Stimulated activated CD8-positive, alpha-beta memory T cell treated with anti-CD3 and anti-CD28 coated beads, Interleukin-7, amount 100 ng/mL, for 4 hours (primary cell): ENCODE measurements around the gene RNMT.
"Not testable (repeated sequence)": the region's sequence is repeated elsewhere in the genome, so short reads cannot be mapped to it uniquely, and the experiment has no call there.

Experiments used
- DNase-seq, 2 donors: peaks; one replicate each; pipeline ENCODE4 v3.0.0-alpha.2; 2020; ENCODE audit warnings: low read depth in 2 of 2

RNMT gene

DNA sequence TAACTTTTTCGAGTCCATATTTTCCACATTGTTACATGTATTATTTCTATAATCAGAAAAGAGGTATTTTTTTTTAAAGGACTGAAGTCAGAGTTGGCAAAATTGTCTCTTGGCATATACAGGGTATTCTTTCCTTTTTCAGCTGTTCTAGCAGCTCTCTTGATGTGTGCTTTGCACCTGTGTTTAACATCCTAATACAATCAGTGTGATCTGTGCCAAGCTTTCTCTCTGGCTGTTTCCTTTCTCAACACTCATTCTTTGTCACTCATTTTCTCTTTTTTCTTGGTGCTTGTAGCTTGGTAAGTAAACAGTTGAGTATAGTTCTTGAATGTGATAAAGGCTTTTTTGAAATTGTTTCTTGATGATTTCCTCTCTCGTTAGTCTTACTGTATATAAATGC, 9.2 kb downstream of the RNMT start:
- DNase-seq: no peak

DNA sequence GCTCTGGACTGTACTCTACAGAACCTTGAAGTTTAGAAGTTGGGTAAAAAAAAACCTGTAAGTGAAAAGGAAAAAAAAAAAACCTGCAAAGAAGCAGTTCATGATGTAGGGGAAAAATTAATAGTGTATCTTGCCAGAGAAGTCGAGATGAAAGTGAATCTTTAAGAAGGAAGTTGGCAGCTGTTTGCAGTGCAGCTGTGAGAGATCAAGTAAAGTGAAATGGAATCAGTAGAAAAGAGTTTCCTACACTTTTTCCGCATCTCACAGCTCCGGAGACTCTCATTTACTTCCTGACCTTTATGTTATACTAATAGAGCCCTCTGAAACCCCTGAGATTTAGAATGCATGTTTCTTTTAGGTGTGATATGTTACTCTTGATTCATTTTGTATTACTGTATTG, 19.2 kb downstream of the RNMT start:
- DNase-seq: no peak

- DNase-seq: no peak
Observed at GRCh38 chr18:13746633-13747032, 20.2 kb downstream of the RNMT start.

DNA sequence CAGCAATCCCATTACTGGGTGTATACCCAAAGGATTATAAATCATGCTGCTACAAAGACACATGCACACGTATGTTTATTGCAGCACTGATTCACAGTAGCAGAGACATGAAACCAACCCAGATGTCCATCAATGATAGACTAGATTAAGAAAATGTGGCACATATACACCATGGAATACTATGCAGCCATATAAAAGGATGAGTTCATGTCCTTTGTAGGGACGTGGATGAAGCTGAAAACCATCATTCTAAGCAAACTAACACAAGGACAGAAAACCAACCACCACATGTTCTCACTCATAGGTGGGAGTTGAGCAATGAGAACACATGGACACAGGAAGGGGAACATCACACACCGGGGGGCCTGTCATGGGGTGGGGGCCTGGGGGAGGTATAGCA, 25.1 kb downstream of the RNMT start:
- not testable (repeated sequence) for DNase-seq

GRCh38 chr18:13756261-13756660, 29.8 kb downstream of the RNMT start:
- no peak for DNase-seq

DNA sequence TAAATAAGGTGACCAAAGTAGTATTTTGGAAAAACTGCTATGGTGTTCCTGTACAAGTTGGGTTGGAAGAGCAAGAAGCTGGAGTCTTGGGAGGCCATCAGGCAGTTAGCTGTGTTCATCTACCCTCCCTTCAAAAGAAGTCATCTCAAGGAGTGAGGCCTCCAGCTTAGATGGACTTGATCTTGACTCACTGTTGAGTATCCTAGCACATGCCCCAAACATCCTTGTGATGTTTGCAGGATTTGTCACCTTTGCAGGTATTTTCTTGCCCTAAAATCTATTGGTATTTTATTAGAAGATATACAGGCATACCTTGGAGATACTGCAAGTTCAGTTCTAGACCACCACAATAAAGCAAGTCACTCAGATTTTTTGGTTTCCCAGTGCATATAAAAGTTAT, 30.2 kb downstream of the RNMT start:
- no peak for DNase-seq

DNA sequence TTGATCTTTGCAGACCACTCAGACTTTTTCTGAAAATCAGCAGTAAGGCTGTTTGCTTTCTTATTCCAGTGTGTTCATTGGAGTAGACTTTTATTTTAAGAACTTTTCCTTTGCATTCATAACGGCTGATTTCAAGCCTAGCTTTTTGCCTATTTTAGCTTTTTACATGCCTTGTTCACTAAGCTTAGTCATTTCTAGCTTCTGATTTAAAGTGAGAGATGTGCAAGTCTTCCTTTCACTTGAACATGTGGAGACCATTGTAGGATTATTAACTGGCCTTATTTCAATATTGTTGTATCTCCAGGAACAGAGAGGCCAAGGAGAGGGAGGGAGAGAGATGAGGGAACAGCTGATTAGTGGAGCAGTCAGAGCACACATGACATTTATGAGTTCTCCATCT, 32.1 kb downstream of the RNMT start:
- DNase-seq: no peak

DNA sequence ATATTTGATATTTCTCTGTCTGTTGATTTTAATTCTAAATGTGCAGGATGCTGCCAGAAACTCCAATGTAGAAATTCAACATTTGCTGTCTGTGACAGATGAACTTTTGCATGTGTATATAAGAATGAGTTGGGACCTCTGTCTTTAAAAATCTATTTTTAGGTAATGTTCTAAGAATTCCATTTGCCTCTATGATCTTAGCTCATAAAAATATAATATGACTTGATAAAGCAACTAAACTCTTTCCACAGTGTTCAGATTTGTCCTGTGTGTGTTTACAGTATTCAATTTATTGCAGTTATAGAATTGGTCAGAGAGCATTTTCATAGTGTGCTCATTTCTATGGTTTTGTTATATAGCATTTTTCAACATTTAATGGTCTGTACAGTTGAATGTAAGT, 33.6 kb downstream of the RNMT start:
- no peak for DNase-seq

DNA sequence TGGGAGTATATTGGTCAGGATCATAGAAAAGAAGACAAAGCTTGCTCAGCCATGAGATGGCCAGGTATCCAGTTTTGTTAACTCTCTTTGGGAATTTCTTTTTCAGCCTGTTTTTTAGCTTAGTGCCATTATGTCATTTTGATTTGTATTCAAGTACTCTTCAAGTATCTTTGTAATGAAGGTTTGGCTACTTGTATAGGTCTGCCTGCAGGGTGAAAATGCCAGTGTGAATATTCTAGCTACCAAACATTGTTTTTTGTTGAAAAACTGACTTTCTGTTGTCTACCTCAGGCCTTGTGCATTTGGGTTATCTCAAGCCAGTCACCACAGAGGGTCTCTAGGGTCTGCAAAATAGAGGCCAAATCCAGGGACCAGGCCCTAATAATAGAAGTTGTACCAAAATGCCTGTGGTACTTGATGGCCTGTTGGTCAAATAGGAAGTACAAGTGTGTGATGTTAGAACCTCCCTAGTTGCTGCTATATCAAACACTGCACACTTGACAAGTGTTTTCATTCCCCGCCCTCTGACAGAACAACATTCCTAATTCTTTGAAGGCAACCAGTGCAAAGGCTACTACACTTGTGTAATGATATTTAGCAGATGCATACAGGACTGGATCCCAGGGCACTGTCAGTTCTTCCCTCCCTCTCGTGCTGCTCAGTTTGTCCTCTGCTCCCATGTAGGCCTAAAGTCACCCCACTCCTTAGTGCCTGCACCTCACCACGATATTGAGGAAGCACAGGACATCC, 36.4 kb downstream of the RNMT start:
- no peak for DNase-seq

DNA sequence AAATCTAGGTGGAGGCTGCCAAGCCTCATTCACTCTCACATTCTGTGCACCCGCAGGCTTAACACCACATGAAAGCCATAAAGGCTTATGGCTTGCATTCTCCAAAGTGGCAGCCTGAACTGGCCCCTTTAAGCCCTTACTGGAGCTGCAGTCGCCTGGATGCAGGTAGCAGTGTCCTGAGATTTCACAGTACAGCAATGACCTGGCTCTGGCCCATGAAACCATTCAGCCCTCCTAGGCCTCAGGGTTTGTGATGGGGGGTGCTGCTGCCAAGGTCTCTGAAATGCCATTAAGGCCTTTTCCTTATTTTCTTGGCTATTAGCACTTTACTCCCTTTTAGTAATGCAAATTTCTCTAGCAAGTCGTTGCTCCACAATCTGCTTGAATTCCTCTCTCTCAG, 48.6 kb downstream of the RNMT start:
- DNase-seq: no peak

DNA sequence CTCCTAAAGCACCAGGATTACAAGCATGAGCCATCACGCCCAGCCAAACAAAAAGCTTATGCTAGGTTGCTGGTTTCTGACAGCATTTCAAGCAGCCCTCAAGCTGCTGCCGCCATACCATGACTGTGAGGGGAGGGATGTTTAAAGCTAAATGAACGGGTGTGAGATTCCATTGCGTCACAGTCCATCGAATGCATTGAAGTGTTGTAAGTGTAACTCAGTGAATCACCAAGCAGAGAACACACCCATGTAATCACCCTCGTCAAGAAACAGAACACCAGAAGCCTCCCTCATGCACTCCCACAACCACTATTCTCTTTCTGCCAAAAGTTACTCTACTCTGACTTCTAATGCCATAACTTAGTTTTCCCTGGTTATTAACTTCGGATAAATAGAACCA, 64.7 kb downstream of the RNMT start:
- no peak for DNase-seq

- DNase-seq: no peak
Observed at GRCh38 chr18:13793819-13794218, 67.3 kb downstream of the RNMT start.

GRCh38 chr18:13796515-13796914, 70.0 kb downstream of the RNMT start:
- DNase-seq: no peak

- DNase-seq: no peak
Observed at GRCh38 chr18:13797157-13797611, 70.7 kb downstream of the RNMT start.

DNA sequence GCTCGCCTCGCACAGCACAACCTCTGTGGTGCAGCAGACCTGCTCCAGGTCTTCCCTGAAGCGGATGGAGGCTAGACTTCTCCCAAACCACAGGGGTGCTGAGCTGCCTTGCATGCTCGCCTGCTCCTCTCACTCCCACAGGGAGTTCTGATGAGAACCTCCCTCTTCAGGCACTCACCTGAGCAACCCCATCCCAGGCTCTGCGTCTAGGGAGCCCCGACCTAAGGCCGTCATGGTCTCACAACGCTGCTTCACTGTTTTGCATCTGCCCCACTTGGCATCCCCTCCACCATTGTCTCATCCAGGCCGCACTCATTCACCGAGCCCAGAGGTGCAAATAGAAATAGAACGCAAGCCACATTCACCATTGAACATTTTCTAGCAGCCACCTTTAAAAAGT, 72.9 kb downstream of the RNMT start:
- DNase-seq: no peak

- peak in 1 of 2 donors; percentile 5 for DNase-seq
Observed at GRCh38 chr18:13800505-13801259, 74.2 kb downstream of the RNMT start.

DNA sequence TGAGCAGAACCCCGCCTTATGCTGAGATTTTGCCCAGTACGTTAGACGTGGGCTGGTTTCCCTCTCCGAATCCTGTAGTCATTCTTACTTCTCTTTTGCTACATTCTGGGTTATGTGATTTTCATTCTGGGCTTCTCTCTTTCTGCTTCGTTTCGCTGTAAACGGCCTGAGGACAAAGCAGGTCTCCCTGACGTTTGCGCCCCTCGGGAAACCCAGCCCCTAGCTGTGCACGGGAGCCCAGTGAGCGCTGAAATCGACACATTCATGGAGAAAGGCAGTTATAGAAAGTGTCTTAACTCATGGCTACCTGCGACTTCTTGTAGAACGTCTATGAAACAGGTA, 74.8 kb downstream of the RNMT start:
- no peak for DNase-seq

DNA sequence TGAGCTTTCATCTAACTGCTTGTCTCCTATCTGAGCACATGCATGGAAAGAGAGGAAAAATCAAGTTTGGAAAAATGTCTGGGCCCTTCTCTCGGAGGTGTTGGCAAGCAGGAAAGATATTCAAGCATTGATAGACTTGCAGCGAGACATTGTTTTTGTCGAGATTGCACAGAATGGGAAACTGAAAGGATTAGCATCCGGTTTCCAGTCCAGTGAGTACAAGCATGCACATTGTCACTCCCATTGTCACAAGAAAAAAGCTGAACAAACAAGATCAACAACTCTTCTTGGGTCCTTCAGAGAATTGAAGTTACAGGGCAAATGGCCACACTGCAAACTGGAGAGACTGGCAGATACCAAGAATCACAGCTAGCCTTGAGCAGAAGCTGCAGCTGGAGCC, 77.8 kb downstream of the RNMT start:
- no peak for DNase-seq

GRCh38 chr18:13808294-13809042, 82.0 kb downstream of the RNMT start:
- no peak for DNase-seq

- no peak for DNase-seq
Observed at GRCh38 chr18:13809043-13809430, 82.6 kb downstream of the RNMT start.

DNA sequence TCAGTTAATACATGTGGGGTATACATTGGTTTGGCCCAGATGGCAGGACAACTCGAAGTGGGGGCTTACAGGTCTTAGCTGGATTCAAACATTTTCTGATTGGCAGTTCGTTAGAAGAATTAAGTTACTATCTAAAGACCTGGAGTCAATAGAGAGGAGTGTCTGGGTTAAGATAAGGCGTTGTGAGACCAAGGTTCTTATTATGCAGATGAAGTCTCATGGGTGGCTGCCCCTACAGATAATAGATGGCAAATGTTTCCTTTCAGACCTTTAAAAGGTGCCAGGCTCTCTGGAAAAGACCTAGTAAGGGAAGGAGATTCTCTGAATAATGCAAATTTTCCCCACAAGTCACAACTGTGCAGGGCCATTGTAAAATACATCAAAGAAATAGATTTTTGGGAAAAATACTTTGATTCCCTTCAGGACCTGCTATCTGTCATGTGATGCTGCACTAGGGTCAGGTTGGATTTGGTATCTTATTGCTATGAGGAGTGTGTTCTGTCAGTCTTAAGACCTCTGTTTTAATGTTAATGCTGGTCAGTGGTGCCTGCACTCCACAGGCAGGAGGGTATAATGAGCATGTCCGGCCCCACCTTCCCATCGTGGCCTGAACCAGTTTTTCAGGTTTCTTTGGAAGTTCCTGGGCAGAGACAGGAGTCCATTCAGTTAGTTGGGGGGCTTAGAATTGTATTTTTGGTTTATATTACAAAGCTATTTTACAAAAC, 83.2 kb downstream of the RNMT start:
- DNase-seq: no peak

DNA sequence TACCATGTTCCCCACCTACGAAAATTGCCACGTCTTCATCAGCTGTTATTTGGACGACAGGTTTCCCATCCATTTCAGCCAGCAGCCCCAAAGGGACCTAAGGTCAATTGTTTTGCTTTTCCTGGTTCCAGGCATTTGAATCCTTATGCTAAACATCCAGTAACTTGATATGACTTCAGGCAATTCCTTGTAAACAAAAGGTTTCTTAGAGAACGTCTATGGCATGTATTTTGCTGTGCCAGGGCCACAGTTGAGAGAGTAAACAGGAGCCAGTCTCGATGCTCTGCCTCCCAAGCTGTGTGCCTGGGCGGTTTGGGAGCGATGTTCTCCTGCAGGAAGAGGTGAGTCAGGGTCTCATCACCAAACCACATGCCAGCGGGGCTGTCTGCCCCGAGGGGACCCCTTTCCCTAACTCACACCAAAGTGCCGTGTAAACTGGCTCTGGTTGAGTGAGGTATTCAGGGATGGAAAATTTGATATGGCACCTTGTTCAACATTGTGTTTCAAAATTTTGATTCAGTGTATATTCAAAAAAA, 84.5 kb downstream of the RNMT start:
- no peak for DNase-seq
